ENCODE measurements around the gene CDK18.
"Not testable (repeated sequence)": the region's sequence is repeated elsewhere in the genome, so short reads cannot be mapped to it uniquely, and the experiment has no call there.

CDK18 gene

GRCh38 chr1:205504311-205505075 lies at the start of gene CDK18:
Gene CDK18 (plus strand): TSS chr1:205504669. CDS start chr1:205523168, 18,499 bp downstream.
- peak; percentile 32 for DNase-seq

GRCh38 chr1:205454903-205455335 lies 49.5 kb upstream of the CDK18 start:
- DNase-seq = no peak

- DNase-seq = no peak
Measured at GRCh38 chr1:205455581-205456382, 48.7 kb upstream of the CDK18 start, which contains the start of gene BLACAT1. Gene BLACAT1 (minus strand): TSS chr1:205456045.

DNA sequence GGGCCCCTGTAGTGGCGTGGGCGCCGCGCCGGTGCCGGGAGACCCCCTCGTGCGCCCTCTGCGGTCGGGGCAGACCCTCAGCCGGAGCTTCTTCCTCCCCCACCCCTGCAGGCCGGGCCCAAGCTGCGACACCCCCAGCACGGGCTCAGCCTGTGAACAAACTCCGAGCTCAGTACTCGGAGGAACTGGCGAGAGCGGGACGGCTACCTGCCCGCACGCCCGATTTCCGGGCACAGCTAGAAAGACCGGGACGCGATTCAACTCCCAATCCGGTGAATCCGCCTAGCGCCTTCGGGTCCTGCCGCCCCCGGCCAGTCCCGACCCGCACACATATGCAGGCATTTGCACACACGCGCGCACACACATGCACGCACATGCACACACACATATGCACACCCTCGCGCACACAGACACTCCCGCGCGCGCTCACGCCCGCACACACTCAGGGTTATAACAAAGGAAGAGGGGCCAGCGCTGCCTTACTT lies 48.0 kb upstream of the CDK18 start:
- DNase-seq = no peak

DNA sequence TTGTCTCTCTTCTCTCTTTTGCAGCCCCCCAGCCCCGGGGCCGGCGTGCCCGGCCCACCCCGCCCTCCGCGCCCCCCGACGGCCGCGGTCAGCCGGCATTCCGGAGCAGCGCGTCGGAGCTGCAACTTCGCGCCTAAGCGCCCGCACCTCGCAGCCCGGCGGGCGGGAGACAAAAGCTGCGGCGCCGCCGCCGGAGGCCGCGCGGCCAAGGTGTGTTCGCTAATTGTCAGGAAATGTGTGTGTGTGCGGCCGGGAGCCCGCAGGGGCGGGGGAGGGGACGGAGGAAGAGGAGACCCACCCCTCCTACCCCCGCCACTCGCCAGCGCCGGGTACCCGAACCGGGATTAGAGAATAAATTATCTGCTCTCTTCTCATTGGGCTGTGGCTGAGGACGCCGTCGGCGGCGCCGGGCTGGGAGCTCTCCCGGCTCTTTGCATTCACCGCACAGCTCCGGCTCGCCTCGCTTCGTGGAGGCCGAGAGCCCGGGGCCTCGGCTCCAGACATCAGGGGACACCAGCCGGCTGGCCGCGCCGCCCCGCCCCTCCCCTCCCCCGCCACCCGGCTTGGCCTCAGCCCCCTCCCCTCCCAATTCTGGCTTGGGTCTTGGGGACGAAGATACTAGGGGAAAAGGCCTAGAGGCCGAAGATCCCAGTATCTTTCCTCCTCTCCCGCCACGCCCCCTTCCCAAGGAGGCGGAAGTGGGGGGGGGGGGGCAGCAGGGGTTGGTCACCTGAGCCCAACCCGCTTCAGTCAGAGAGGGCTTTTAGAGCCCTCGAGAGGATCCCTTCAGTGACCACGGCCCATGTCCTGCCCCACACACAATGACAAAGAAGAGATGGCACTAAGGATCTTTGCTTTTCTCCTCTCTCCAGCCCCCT lies 47.4 kb upstream of the CDK18 start:
- DNase-seq = peak; percentile 12

- peak; percentile 30 for DNase-seq
Measured at GRCh38 chr1:205458777-205459566, 45.5 kb upstream of the CDK18 start.

DNA sequence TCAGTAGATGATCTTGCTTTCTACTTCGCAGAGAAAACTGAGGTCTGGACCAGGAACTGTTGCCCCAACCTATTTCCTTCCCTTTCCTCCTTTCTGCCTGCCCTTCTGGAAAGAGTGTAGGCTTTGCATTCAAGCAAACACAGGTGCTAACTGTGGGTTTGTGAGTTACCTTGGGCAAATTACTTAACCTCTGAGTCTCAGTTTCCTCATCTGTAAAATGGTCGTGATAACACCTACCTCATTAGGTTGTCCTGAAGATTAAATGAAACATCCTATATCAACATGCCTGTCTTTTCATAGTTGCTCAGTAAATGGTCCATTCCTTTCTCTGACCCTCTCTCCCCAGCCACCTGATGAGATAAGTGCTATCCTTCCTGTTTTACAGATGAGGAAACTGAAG lies 39.1 kb upstream of the CDK18 start:
- no peak for DNase-seq

DNA sequence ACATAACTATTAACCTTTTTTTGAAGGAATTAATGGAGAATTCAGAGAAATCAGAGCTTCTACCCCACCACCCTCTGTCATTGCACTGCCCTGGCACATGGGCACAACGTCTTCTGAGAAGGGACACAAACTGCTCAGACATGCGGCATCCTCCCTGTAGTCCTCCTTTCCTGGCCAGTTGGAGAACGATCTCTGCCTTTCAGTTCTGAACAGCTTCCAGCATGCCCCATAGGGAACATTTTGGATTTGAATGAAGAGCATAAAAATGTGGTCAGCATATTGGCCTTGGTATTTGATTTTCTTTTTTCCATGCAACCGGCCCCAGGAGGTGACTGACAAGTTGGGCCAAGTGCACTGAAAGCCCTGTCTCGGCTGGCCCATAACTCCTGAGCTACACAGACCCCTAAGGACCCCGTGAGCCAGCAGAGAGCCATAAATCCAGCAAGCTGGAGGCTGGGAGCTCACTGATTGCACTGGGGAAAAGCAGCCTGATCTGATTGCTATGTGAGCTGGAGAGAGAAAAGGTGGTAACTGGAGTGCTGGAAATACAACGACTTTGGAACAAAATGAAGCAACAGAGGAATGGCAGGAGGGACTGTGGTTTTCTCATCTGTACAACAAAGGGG lies 37.8 kb upstream of the CDK18 start:
- DNase-seq = no peak

DNA sequence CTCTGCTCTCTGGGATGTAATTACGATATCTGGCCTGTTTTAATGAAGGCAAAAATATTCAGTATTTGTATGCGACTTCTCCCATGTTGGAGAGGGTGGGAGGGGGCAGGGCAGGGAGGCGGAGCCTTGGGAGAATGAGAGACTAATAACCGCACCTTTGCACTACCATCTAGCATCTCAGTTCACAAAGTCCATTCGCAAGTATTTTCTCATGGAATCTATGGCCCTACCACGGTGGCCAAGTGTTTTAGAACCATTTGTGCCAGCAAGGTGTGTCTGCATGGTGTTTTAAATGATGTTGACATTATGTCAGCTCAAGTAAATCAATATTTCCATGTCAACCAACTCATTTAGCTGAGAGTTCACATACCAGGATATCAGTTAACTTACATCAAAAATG lies 34.3 kb upstream of the CDK18 start:
- DNase-seq = no peak

- DNase-seq = no peak
Measured at GRCh38 chr1:205472737-205473441, 31.6 kb upstream of the CDK18 start.

DNA sequence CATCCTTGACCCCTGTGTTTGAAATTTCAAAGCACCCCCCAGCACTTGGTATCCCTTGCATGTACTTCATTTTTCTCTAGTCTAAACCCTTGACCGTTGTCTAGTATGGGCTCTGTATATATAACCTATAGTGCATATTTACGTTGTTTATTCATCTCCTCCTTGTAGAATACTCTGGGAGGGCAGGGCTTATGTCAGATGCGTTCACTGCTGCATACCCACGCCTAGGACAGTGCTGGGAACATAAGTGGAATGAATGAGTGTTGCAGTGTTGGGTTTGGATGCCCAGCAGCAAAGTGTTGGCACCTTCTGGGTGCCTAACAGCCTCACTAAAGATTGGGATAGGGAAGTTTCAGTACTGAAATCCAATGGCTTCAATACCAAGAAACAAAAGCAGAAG lies 31.0 kb upstream of the CDK18 start:
- no peak for DNase-seq

GRCh38 chr1:205473966-205474365 lies 30.5 kb upstream of the CDK18 start:
- no peak for DNase-seq

DNA sequence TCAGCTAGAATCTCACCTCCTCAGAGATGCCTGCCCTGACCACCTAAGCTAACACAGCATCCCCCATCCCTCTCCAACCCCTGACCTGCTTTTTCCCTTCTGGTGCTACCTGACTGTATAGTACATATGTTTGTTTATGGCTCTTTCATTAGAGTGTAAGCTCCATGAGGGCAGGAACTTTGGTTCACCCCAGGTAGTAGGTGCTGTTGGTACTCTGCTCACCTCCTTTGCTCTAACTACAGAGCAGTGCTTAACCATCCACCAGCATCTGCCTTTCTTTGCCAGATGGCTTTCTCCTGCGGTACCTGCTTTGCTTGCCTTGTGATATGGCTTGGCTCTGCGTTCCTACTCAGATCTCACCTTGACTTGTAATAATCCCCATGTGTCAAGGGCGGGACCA lies 29.9 kb upstream of the CDK18 start:
- DNase-seq = no peak

DNA sequence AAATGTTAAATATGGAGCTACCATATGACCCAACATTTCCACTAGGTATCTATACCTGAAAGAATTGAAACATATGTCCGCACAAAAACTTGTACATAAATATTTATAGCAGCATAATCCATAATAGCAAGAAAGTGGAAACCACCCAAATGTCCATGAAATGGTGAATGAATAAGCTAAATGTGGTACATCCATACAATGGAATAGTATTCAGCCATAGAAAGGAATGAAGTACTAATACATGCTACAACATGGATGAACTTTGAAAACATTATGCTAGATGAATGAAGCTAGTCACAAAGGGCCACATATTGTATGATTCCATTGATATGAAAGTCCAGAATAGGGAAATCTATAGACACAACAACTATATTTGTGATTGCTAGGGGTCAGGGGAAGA lies 28.6 kb upstream of the CDK18 start:
- DNase-seq = no peak

- DNase-seq = no peak
Measured at GRCh38 chr1:205476648-205477047, 27.8 kb upstream of the CDK18 start.

- DNase-seq = no peak
Measured at GRCh38 chr1:205477121-205477758, 27.2 kb upstream of the CDK18 start.

DNA sequence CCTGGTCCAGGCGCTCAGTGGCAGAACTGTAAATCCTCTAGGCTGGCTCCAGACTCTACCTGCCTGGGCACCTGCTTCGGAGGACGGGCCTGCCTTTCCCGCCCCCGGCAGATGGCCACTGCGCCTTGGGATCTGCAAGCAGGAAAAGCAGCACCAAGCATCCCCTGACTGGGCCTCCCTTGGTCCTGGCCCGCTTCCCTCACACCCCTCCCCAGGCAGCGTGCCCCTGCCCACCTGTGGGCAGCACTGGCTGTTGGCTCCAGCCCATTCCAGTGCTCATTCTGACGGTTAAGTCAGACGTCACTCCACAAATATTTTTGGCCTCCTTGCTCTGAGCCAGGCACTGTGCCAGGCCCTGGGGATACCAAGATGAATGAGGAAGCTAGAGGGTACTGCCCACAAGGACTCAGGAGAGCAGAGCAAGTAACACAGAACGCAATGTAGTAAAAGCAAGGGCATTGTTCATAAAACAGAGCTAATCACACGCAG lies 26.7 kb upstream of the CDK18 start:
- DNase-seq = no peak

- DNase-seq = not testable (repeated sequence)
Measured at GRCh38 chr1:205478985-205479384, 25.5 kb upstream of the CDK18 start.

DNA sequence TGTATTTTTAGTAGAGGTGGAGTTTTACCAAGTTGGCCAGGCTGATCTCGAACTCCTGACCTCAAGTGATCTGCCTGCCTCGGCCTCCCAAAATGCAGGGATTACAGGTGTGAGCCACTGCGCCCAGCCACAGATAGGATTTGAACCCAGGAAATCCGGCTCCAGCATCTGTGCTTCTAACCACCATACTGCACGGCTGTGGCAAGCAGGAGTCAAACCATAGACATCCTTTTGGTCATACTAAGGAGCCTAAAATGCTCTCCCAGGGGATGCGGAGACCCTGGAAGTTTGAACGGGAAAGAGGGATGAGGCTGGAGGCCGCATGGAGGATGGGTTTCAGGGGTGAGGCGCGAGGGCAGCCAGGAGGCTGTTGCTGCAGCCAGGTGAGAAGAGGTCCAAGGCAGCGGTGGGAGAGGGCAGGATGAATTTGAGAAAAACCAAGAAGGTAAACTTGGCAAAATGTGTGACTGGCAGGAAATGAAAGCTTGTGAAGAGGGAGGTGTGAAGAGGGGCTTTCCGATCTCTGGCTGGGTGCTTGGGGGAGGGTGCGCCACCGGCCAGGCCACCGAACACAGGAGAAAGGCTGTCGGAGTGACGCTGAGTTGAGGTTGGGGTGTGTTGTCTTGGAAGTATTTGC lies 24.0 kb upstream of the CDK18 start:
- peak; percentile 78 for DNase-seq

DNA sequence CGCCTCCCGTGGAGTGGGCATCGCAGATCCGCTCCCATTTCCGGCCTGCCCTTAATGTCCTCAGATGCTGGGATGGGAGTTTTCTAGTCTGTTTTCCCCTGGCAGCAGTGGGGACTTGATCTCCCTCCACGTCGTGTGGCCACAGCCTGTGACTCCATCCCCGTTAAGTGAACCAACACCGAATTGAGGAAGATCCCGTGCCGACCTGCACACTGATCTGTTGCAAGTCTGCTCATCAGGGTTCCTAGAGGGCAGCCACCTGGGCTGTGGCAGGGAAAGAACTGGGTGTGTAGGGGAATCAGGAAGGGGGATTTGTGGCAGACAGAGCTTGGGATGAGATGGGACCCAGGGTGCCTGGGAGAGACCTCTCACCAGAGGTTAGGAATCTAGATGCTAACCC lies 23.3 kb upstream of the CDK18 start:
- DNase-seq = no peak

Data from CD4-positive, alpha-beta T cell treated with Interleukin-17A for 1 hour (primary cell).